ENCODE data around the gene PIGS.

PIGS gene

DNA sequence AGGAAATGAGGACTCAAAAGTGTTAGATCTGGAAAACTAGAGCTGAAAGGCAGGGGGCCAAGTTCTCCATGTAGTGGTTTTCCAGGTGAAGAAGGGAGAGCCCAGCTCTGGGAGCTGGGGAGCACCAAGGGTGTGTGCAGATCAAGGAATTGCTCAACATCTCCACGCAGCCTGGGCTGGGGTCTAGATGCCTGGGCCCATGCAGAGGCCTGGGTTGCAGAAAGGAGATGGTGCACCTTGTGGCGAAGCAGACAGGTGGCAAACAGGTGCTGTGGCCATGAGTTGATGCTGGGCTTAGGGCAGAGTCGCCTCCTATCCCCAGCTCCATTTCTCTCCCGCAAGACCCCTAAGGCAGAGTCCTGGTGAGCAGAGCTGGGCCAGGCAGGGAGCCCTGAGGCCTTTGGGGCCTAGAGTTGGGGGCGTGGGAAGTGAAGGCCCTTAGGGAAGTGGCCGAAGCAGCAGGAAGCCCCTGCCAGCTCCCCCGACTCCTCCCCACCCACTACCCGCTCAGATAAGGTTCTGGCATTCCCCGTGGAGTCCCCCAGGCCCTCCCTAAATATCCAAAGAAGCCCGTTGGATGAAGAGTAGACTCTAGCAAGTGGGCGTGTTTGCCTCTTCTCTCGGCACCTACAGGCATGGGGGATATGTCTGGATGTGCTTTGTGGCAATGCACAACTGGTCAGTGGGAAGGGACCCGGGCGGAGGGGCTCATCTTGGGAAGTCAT lies 64.4 kb downstream of the PIGS start:
- no peak for DNase-seq (ENCODE audit: low read depth)

DNA sequence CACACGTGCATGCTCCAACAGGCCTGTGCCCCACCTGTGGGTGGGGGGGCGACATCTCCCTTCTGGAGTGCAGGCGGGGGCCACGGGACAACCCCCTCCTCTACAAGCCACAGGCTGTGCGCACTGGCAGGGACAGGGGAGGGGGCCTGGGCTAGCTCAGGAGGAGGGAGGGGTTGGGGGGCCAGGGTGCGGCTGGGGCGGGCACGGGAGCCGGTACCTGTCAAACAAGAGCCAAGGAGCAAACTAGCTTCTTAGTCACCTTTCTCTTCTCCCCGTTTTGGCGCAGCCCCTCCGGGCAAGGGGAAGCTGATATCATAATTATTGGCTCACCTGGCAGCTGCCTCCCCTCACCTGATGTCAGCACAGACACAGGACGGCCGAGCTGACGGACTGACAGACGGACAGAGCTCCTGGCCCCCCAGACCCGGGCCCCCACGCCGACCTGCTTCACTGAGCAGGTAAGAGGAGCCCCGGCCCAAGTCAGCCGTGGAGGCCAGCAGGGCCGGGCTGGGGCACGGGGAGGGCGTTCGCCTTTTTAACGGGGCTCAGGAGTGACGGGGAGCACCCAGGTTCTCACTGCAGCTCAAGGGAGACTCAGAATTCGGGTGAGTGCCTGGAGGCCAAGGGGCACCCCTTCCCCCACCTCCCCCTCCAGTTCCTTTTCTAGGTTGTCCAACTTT lies 65.2 kb downstream of the PIGS start, which contains the start of gene FOXN1:
Gene FOXN1, plus strand, starts transcription at position 363 of the 680 bp plus-strand sequence. CDS start 17,622 bp downstream, outside the sequence.
- no peak for DNase-seq (ENCODE audit: low read depth)

DNA sequence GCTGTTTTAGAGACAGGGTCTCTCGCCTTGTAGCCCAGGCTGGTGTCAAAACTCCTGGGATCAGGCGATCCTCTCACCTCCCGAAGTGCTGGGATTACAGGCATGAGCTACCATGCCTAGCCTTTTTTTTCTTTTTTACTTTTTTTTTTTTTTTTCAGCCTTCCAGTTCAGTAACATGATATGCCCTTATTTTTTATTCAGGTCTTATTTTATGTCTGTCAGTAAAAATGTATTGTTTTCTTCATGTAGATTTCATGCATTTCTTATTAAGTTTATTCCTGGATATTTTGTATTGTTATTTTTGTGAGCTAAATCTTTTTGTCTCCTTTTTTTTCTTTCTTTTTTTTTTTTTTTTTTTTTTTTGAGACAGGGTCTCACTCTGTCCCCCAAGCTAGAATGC lies 67.9 kb downstream of the PIGS start:
- DNase-seq (ENCODE audit: low read depth), result no peak
